ENCODE results near the gene MOV10L1.

Gene MOV10L1

DNA sequence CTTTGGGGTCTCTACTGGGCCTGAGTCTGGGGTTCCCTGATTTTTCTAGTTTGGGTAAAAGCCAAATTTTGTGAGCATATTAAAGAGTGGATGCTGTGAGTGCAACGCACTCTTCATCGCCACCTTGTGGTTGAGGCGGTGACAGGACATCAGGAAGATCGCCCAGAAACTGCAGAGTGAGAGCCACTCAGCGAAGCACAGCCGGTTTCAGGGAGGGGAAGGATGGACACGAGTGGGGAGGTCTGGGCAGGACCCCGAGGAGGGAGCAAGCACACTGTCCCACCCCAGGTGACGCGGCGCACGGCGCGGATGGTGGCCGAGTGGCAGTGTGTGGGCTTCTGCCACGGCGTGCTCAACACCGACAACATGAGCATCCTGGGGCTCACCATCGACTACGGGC is 120.1 kb downstream of the MOV10L1 start:
- peak; percentile 74 for TF ChIP-seq CTCF (IDR thresholded peaks at IDR 0.05; ENCODE audit: insufficient read depth, missing control alignments)
- FAIRE-seq (no peak), DNase-seq (ENCODE audit: insufficient read length, low spot score) (peak; percentile 53)

DNA sequence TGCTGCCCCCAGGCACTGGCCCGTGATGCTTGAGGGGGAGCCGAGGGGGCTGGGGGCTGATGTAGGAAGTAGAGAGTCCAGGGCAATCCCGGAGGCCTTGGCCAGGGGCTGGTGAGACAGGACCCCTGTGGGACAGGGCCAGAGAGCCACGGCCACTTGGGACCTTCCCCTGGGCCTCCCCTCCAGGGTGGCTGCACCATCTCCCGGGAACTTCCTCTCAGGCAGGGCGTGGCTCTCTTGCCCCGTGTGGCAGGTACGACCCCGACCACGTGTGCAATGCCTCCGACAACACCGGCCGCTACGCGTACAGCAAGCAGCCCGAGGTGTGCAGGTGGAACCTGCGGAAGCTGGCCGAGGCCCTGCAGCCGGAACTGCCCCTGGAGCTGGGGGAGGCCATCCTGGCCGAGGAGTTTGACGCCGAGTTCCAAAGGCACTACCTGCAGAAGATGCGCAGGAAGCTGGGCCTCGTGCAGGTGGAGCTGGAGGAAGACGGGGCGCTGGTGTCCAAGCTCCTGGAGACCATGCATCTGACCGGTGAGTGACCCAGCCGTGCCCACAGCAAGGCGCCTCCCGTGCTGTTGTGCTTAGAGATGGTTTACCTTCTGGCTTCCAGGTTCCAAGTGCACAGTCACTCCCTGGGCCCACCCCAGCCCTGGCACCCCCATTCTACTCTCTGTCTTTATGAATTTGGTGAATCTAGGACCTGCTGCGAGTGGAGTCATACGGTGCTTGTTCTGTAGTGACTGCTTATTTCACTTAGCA is 120.8 kb downstream of the MOV10L1 start:
- no peak for DNase-seq (ENCODE audit: insufficient read length, low spot score)
- no peak for FAIRE-seq
- TF ChIP-seq CTCF (IDR thresholded peaks at IDR 0.05; ENCODE audit: insufficient read depth, missing control alignments): no peak

DNA sequence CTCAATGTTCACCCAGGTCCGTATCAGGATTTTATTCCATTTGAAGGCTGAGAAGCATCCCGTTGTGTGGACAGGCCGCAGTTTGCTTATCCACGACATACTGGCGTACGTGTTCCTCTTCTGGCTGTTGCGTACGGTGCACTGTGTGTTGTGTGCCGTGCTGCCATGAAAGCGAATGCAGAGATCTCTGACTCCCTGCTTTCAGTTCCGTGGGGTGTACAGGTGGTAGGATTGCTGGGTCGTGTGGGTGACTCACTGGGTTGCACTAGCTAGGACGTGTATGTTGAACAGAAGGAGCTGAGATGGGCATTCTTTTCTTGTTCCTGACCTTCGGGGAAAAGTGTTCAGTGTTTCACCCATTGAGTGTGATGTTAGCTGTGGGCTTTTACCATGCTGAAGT is 121.3 kb downstream of the MOV10L1 start:
- no peak for TF ChIP-seq CTCF (IDR thresholded peaks at IDR 0.05; ENCODE audit: insufficient read depth, missing control alignments)
- FAIRE-seq: no peak
- DNase-seq (ENCODE audit: insufficient read length, low spot score): no peak

All from D721Med (cell line).